Tibial artery (tissue), 4 donors: ENCODE results near the gene ETV5.

Source experiments
- DNase-seq, 2 donors: peaks; one replicate each; pipeline ENCODE4 v3.0.0-alpha.2; 2019
- H3K27ac ChIP-seq, 2 donors: fragments of 200-600 bp; sonication (generic) in 1 of 2; 1 replicate in 1 of 2; 2 replicates in 1 of 2; pipeline ENCODE4 v1.5.1; 2018 to 2019; ENCODE audit warnings: mild to moderate bottlenecking in 1 of 2
- H3K27me3 ChIP-seq, 2 donors: fragments of 200-600 bp; sonication (generic) in 1 of 2; one replicate each; pipeline versions ENCODE4 v1.5.1 to v1.6.0; 2016 to 2019
- H3K36me3 ChIP-seq, 3 donors: fragments of 200-600 bp; sonication (generic) in 2 of 3; one replicate each; pipeline ENCODE4 v1.5.1; 2016 to 2019; ENCODE audit warnings: mild to moderate bottlenecking in 2 of 3
- H3K4me1 ChIP-seq, 4 donors: fragments of 200-600 bp; sonication (generic) in 2 of 4; 1 replicate in 3 of 4; 2 replicates in 1 of 4; pipeline ENCODE4 v1.5.1; 2016 to 2019
- H3K4me3 ChIP-seq, 2 donors: fragments of 200-600 bp; sonication (generic) in 1 of 2; 1 replicate in 1 of 2; 2 replicates in 1 of 2; pipeline ENCODE4 v1.5.1; 2018 to 2019; ENCODE audit warnings: mild to moderate bottlenecking in 2 of 2
- H3K9me3 ChIP-seq, 3 donors: fragments of 200-600 bp; sonication (generic) in 1 of 3; one replicate each; pipeline ENCODE4 v1.5.1; 2016 to 2019
- intact Hi-C: fragments of 100-400 bp; cut with DNase I; formaldehyde crosslinking; loops from one replicate; pipeline ENCODE4 v1.15.0; 2023; ENCODE audit warnings: low total_unique reads
- TF ChIP-seq, protein P1 (sequence below), 2 experiments: fragments of 200-600 bp in 1 of 2; fragments of 450-650 bp in 1 of 2; IDR thresholded peaks; one replicate each; pipeline ENCODE4 v1.5.1; 2017 to 2019; ENCODE audit warnings: antibody characterized with exemption in 2 of 2, mild to moderate bottlenecking in 1 of 2, moderate library complexity in 1 of 2

ETV5 gene

DNA sequence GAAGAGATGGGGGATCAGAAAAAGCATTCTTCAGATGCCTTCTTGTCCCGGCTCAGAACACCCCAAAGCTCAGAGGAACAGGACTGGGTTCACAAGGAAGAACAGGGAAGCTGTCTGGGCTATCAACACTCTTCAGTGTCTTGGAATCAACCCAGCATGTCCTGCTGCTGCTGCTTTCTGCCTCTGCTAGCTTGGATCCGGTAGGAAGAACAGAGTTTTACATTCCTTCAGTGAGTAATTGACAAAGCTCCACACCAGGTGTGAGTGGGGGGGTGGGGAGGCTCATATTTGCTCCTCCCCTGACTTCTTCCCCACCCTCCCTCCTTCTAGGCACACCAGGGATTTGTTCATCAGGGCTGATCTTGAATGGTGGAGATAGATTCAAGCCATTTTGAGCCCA lies 13.1 kb upstream of the ETV5 start:
- DNase-seq: no peak
- TF ChIP-seq, protein P1, sequence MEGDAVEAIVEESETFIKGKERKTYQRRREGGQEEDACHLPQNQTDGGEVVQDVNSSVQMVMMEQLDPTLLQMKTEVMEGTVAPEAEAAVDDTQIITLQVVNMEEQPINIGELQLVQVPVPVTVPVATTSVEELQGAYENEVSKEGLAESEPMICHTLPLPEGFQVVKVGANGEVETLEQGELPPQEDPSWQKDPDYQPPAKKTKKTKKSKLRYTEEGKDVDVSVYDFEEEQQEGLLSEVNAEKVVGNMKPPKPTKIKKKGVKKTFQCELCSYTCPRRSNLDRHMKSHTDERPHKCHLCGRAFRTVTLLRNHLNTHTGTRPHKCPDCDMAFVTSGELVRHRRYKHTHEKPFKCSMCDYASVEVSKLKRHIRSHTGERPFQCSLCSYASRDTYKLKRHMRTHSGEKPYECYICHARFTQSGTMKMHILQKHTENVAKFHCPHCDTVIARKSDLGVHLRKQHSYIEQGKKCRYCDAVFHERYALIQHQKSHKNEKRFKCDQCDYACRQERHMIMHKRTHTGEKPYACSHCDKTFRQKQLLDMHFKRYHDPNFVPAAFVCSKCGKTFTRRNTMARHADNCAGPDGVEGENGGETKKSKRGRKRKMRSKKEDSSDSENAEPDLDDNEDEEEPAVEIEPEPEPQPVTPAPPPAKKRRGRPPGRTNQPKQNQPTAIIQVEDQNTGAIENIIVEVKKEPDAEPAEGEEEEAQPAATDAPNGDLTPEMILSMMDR (IDR thresholded peaks at IDR 0.05): no peak
- no peak overlapping the region for H3K27ac ChIP-seq
- no peaks in the 10 kb centered on the region for H3K27me3 ChIP-seq
- no peaks in the 10 kb centered on the region for H3K9me3 ChIP-seq
- no peaks in the 10 kb centered on the region for H3K4me1 ChIP-seq
- no peak overlapping the region for H3K4me3 ChIP-seq
- intact Hi-C loops: no loop called here
- no peaks in the 10 kb centered on the region for H3K36me3 ChIP-seq

DNA sequence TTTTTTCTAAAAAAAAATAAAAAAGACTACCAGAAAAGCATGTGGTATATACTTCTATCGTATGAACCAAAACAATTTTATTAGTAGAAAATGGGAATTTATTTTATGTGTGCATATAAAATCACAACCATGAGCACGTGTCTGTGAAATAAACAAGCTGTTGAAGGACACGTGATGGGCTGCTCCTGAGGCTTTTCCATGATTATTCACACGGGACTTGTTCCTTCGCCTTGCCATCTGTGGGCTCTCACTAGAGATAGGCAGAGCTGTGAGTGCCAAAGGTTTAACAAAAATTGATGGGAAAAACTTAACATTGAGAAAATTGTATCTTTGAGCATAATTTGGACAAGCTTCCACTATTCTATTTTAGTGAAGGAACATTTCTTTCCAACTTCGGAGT lies 12.4 kb upstream of the ETV5 start:
- DNase-seq: no peak
- Histone ChIP-seq H3K9me3 (no peaks in the 10 kb centered on the region), H3K27me3 (no peaks in the 10 kb centered on the region), H3K4me1 (no peaks in the 10 kb centered on the region), H3K4me3 (no peak overlapping the region), H3K27ac (no peak overlapping the region), H3K36me3 (no peaks in the 10 kb centered on the region)
- TF ChIP-seq, protein P1 (IDR thresholded peaks at IDR 0.05): no peak
- intact Hi-C loops: no loop called here

DNA sequence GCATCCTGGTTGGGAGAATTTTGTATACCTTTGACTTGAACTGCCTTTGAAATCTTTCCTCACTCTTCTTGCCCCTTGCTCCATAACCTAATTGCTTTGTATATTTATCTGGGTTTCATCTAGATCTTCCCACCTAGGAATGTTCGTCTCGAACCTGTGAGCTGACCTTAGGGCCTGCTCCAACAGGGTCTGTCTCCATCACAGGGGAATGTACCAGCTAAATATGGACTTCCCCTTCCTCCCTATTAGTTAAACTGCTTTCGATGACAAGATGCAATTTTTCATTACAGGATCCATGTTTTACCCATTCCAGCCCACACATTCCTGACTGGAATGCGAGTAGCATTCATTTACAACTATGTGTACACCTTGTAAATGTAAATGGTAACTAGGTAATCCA lies 10.6 kb upstream of the ETV5 start:
- H3K4me1 ChIP-seq: no peaks in the 10 kb centered on the region
- no peak overlapping the region for H3K4me3 ChIP-seq
- TF ChIP-seq, protein P1 (IDR thresholded peaks at IDR 0.05): no peak
- H3K27ac ChIP-seq: no peak overlapping the region
- no peaks in the 10 kb centered on the region for H3K9me3 ChIP-seq
- H3K27me3 ChIP-seq: no peaks in the 10 kb centered on the region
- intact Hi-C loops: no loop called here
- DNase-seq: no peak
- no peaks in the 10 kb centered on the region for H3K36me3 ChIP-seq

DNA sequence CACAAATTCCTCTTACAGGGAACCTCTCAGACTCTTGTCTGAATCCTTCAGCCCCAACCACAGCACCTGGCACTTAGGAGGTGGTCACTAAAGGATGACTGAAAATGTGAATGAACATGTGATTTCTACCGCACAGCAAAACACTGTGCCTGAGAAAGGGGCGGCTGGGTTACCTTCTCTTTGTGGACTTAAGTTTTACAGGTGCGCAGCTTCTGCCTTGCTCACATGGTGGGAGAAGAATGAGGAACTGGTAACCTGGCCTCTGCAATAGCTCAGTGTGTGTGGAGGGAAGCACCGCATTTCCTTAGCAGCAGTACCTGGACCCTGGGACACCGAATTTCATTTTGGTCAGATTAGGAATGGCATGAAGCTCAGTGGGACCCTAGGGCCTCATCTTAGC lies 9.8 kb upstream of the ETV5 start:
- Histone ChIP-seq H3K27ac (no peak overlapping the region), H3K9me3 (no peaks in the 10 kb centered on the region), H3K4me1 (no peaks in the 10 kb centered on the region), H3K4me3 (no peak overlapping the region), H3K27me3 (no peaks in the 10 kb centered on the region), H3K36me3 (no peaks in the 10 kb centered on the region)
- DNase-seq: no peak
- intact Hi-C loops: no loop called here
- TF ChIP-seq, protein P1 (IDR thresholded peaks at IDR 0.05): no peak

DNA sequence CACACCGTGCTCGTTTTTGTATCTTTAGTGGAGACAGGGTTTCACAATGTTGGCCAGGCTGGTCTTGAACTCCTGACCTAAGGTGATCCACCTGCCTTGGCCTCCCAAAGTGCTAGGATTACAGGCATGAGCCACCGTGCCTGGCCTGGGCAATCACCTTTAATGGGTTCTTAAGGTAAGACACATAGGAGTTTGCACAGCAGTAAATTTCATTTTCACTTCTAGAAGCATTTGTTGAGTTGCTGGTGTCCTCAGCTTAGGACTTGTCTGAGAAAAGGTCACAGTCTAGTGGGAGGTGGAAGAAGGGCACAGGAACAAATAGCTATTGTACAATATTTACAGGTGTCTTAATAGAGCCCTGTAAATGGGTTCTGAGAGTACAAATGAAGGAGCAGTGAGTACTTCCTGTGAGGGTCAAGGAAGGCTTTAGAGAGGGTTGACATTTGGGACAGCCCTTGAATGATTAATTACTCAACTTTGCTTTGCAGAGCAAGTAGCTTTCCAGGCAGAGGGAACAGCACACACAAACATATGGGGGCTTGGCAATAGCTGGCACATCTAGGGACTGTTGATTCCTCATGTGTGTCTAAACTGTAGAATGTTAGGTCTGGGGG lies 8.7 kb upstream of the ETV5 start:
- Histone ChIP-seq H3K4me3 (no peak overlapping the region), H3K27me3 (no peaks in the 10 kb centered on the region), H3K9me3 (no peaks in the 10 kb centered on the region), H3K4me1 (no peaks in the 10 kb centered on the region), H3K36me3 (no peaks in the 10 kb centered on the region), H3K27ac (no peak overlapping the region)
- no peak for DNase-seq
- TF ChIP-seq, protein P1 (IDR thresholded peaks at IDR 0.05): no peak
- intact Hi-C loops: no loop called here
